B cell (primary cell): ENCODE data around the gene LRRN2. TPM values are rescaled to one million over a fixed set of nuclear protein-coding genes. Genes with fewer than 3 reads are reported as not detected.

ENCODE experiments used
- ATAC-seq: fragments of 200-7000 bp; cut with Tn5 transposase; one replicate; pipeline ENCODE4 v1.10.0; 2021; ENCODE audit warnings: low read depth, mild to moderate bottlenecking, moderate number of reproducible peaks, moderate library complexity
- CTCF ChIA-PET: fragments of 350-600 bp; sonication (Branson Sonifier 250); formaldehyde crosslinking; loops from one replicate; lab custom pipeline; 2021; ENCODE audit warnings: antibody characterized with exemption, inconsistent platforms; lab: Charles Lee
- POLR2A ChIA-PET: fragments of 350-600 bp; sonication (Branson Sonifier 250); formaldehyde crosslinking; loops from one replicate; lab custom pipeline; 2021; ENCODE audit warnings: antibody characterized with exemption; lab: Charles Lee
- DNase-seq: peaks from one replicate; pipeline ENCODE4 v3.0.0; 2013
- H2AFZ ChIP-seq: 2 replicates; pipeline ENCODE4 v1.6.1; 2012; ENCODE audit warnings: mild to moderate bottlenecking, low read depth, low read length; ENCODE audit not compliant: insufficient read depth, poor library complexity, severe bottlenecking
- H3K27ac ChIP-seq, 2 donors: 1 replicate in 1 of 2; 2 replicates in 1 of 2; pipeline ENCODE4 v1.5.1; 2012 to 2013; ENCODE audit warnings: low read length in 2 of 2, mild to moderate bottlenecking in 2 of 2, moderate library complexity in 1 of 2
- H3K27me3 ChIP-seq, 4 experiments: fragments of 200-600 bp in 1 of 4; sonication (generic) in 1 of 4; replicated peaks in 1 of 4; 1 replicate in 2 of 4; 2 replicates in 2 of 4; pipeline versions ENCODE4 v1.6.1 to v1.7.0; 2013 to 2016; ENCODE audit warnings: low read length in 3 of 4, mild to moderate bottlenecking in 2 of 4, mixed read lengths in 1 of 4, moderate library complexity in 1 of 4; ENCODE audit not compliant: insufficient read depth in 4 of 4, control insufficient read depth in 3 of 4; ENCODE audit errors: control extremely low read depth in 1 of 4
- H3K36me3 ChIP-seq, 2 experiments: replicated peaks in 1 of 2; 1 replicate in 1 of 2; 2 replicates in 1 of 2; pipeline versions ENCODE4 v1.6.1 to v1.7.1; 2013; ENCODE audit warnings: low read length in 1 of 2; ENCODE audit not compliant: insufficient read depth in 2 of 2, control insufficient read depth in 1 of 2; ENCODE audit errors: control extremely low read depth in 1 of 2, extremely low read depth in 1 of 2
- H3K4me1 ChIP-seq, 2 donors: fragments of 200-600 bp in 1 of 2; sonication (generic) in 1 of 2; 1 replicate in 1 of 2; 2 replicates in 1 of 2; pipeline versions ENCODE4 v1.5.1 to v1.6.1; 2013 to 2017; ENCODE audit warnings: low read length in 2 of 2; ENCODE audit not compliant: control insufficient read depth in 2 of 2, insufficient read depth in 2 of 2
- H3K4me2 ChIP-seq: replicated peaks from 2 replicates; pipeline ENCODE3; 2012; ENCODE audit warnings: mild to moderate bottlenecking, low read depth, low read length; ENCODE audit not compliant: poor library complexity, severe bottlenecking
- H3K4me3 ChIP-seq, 5 experiments: fragments of 200-600 bp in 1 of 5; sonication (generic) in 1 of 5; 1 replicate in 3 of 5; 2 replicates in 2 of 5; pipeline versions ENCODE4 v1.5.1 to v1.7.0; 2011 to 2016; ENCODE audit warnings: low read length in 4 of 5, mild to moderate bottlenecking in 4 of 5, low read depth in 2 of 5, control low read depth in 1 of 5, moderate library complexity in 1 of 5; ENCODE audit not compliant: insufficient read depth in 1 of 5; ENCODE audit errors: control extremely low read depth in 1 of 5, extremely low read depth in 1 of 5
- H3K79me2 ChIP-seq: fragments of 200-600 bp; sonication (generic); one replicate; pipeline ENCODE4 v1.6.0; 2016; ENCODE audit warnings: low read length; ENCODE audit not compliant: control insufficient read depth, insufficient read depth
- H3K9ac ChIP-seq: fragments of 200-600 bp; sonication (generic); 2 replicates; pipeline ENCODE4 v1.6.1; 2017; ENCODE audit warnings: mild to moderate bottlenecking, low read length, moderate library complexity
- H3K9me3 ChIP-seq, 3 donors: one replicate each; pipeline versions ENCODE4 v1.6.1 to v1.7.1; 2013; ENCODE audit warnings: low read length in 2 of 3; ENCODE audit not compliant: control insufficient read depth in 2 of 3, insufficient read depth in 1 of 3; ENCODE audit errors: control extremely low read depth in 1 of 3
- H4K20me1 ChIP-seq: 2 replicates; pipeline ENCODE4 v1.6.0; 2012; ENCODE audit warnings: mild to moderate bottlenecking, low read length; ENCODE audit not compliant: insufficient read depth, control insufficient read depth, poor library complexity, severe bottlenecking
- H3K27ac Mint-ChIP-seq: one replicate; pipeline ENCODE4 v1.8.0; 2021; ENCODE audit warnings: mixed read lengths
- H3K27me3 Mint-ChIP-seq: one replicate; pipeline ENCODE4 v1.8.0; 2021; ENCODE audit warnings: mixed read lengths
- H3K4me1 Mint-ChIP-seq: one replicate; pipeline ENCODE4 v1.8.0; 2021; ENCODE audit warnings: mixed read lengths
- H3K4me3 Mint-ChIP-seq: one replicate; pipeline ENCODE4 v1.8.0; 2021; ENCODE audit warnings: mixed read lengths
- H3K9me3 Mint-ChIP-seq: one replicate; pipeline ENCODE4 v1.8.0; 2022; ENCODE audit warnings: mixed read lengths; ENCODE audit not compliant: insufficient read depth
- CTCF ChIP-seq: fragments of 200-600 bp; IDR thresholded peaks from one replicate; pipeline ENCODE4 v1.8.0; 2022; ENCODE audit warnings: antibody characterized with exemption, mild to moderate bottlenecking
- EZH2 ChIP-seq: IDR thresholded peaks from 2 replicates; pipeline ENCODE4 v1.6.1; 2012; ENCODE audit warnings: borderline replicate concordance, low read depth, mild to moderate bottlenecking, moderate library complexity, low read length; ENCODE audit not compliant: insufficient read depth, poor library complexity, severe bottlenecking
- WGBS: methylation state at CpG from one replicate; pipeline ENCODE4 v1.1.5; 2013; ENCODE audit warnings: missing lambda C conversion rate; ENCODE audit not compliant: insufficient coverage; 5-methylcytosine and 5-hydroxymethylcytosine counted together
- intact Hi-C: fragments of 100-400 bp; cut with micrococcal nuclease; formaldehyde crosslinking; loops from one replicate; pipeline ENCODE4 v1.10.0; 2022
- polyA plus RNA-seq: library from polyadenylated mRNA; depleted of rRNA; stranded (reverse); fragments of >200 nt; gene quantifications from 2 replicates; pipeline ENCODE4 v1.2.3, GENCODE V29; 2012
- total RNA-seq, 2 donors: library from RNA; stranded (reverse); fragments of 120-200 nt in 1 of 2; gene quantifications; 1 replicate in 1 of 2; 2 replicates in 1 of 2; pipeline versions ENCODE4 v1.2.3 to v1.2.4, GENCODE V29; 2013 to 2022

LRRN2 gene
- total and polyA plus RNA-seq, 2 donors (not counting 1 experiment from before 2014, with no cell fraction given): not detected

GRCh38 chr1:204702552-204703267 lies 17.2 kb upstream of the LRRN2 start:
- Mint-ChIP-seq H3K27me3 (peaks cover 15% of the 10 kb centered on the region), H3K4me1 (no peaks in the 10 kb centered on the region), H3K9me3 (no peaks in the 10 kb centered on the region), H3K4me3 (no peak overlapping the region), H3K27ac (no peak overlapping the region)
- Histone ChIP-seq H3K9me3 (no peaks in the 10 kb centered on the region), H3K4me2 (no peak overlapping the region), H3K36me3 (no peaks in the 10 kb centered on the region), H3K4me1 (no peaks in the 10 kb centered on the region), H3K27me3 (peaks cover 0 to 8% (median 0%) of the 10 kb centered on the region in 4 experiments), H3K27ac (no peak overlapping the region), H3K79me2 (no peaks in the 10 kb centered on the region), H2AFZ (no peak overlapping the region), H3K4me3 (no peak overlapping the region), H3K9ac (no peak overlapping the region), H4K20me1 (no peaks in the 10 kb centered on the region)
- ATAC-seq (no peak), DNase-seq (no peak)
- 100% methylated on average over 2 of the region's 8 CpGs for WGBS
- intact Hi-C loops: no loop called here
- ChIA-PET CTCF (no interaction called here), POLR2A (no interaction called here)
- TF ChIP-seq CTCF: no peak

- Histone ChIP-seq H3K9ac (no peak overlapping the region), H3K79me2 (no peaks in the 10 kb centered on the region), H3K27me3 (peaks cover 0 to 8% (median 0%) of the 10 kb centered on the region in 4 experiments), H2AFZ (no peak overlapping the region), H3K9me3 (no peaks in the 10 kb centered on the region), H3K4me2 (no peak overlapping the region), H3K36me3 (no peaks in the 10 kb centered on the region), H4K20me1 (no peaks in the 10 kb centered on the region), H3K4me3 (no peak overlapping the region), H3K4me1 (no peaks in the 10 kb centered on the region), H3K27ac (no peak overlapping the region)
- H3K27me3 Mint-ChIP-seq: peaks cover 22% of the 10 kb centered on the region
- intact Hi-C loops: no loop called here
- no peaks in the 10 kb centered on the region for H3K4me1 Mint-ChIP-seq
- POLR2A ChIA-PET: no interaction called here
- H3K27ac Mint-ChIP-seq: no peak overlapping the region
- no peak for DNase-seq
- no peak overlapping the region for H3K4me3 Mint-ChIP-seq
- H3K9me3 Mint-ChIP-seq: no peaks in the 10 kb centered on the region
- 100% methylated on average over 1 of the region's 3 CpGs for WGBS
- CTCF ChIA-PET: no interaction called here
- TF ChIP-seq CTCF (no peak), EZH2 (no peak)
- no peak for ATAC-seq
These were observed 15.7 kb upstream of the LRRN2 start for GRCh38 chr1:204701229-204701628.
